Kidney tubule cell (primary cell): ENCODE data around the gene PRDX6.
A peak's percentile ranks its signal among the peaks of the same experiment; 100 is the strongest.
"Not testable (repeated sequence)": the region's sequence is repeated elsewhere in the genome, so short reads cannot be mapped to it uniquely, and the experiment has no call there.

ENCODE experiments used
- DNase-seq: peaks from one replicate; pipeline ENCODE4 v3.0.0-alpha.2; 2018; ENCODE audit warnings: low spot score

Gene PRDX6, protein sequence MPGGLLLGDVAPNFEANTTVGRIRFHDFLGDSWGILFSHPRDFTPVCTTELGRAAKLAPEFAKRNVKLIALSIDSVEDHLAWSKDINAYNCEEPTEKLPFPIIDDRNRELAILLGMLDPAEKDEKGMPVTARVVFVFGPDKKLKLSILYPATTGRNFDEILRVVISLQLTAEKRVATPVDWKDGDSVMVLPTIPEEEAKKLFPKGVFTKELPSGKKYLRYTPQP

DNA sequence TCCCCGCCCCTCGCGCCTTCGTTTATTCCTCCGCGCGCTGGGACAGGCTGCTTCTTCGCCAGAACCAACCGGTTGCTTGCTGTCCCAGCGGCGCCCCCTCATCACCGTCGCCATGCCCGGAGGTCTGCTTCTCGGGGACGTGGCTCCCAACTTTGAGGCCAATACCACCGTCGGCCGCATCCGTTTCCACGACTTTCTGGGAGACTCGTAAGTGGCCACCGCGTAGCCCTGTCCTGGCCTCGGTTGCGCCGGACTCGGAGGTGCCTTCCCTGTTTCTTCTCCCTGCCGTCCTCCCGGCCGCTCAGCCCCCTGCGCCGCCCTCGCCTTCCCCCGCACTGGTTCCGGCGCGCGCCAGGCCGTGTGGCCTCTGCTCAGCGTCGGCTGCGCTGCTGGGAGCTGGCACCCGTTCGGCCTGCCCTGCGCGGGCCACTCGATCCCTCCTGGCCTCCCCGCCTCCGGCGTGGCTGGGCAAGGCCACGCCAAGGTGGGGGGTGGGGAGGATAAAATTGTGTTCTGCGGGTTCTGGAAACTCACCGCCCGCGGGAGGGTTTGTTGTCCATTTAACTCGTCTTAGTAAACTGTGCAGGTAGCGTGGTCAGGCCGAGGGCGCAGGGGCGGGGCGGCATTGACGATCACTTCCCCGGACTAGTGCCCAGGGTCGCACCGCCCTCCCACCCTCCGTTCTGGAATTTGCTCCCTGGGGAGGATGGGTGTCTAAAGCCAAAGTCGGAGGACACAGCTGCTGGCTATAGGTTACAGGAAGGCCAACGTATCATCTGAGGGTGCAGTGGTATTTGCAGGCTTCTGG, at the start of gene PRDX6:
TSS of gene PRDX6 (plus strand) at position 50 of the 808 bp plus-strand sequence. CDS start at position 113, 63 bp downstream.
- no peak for DNase-seq

DNA sequence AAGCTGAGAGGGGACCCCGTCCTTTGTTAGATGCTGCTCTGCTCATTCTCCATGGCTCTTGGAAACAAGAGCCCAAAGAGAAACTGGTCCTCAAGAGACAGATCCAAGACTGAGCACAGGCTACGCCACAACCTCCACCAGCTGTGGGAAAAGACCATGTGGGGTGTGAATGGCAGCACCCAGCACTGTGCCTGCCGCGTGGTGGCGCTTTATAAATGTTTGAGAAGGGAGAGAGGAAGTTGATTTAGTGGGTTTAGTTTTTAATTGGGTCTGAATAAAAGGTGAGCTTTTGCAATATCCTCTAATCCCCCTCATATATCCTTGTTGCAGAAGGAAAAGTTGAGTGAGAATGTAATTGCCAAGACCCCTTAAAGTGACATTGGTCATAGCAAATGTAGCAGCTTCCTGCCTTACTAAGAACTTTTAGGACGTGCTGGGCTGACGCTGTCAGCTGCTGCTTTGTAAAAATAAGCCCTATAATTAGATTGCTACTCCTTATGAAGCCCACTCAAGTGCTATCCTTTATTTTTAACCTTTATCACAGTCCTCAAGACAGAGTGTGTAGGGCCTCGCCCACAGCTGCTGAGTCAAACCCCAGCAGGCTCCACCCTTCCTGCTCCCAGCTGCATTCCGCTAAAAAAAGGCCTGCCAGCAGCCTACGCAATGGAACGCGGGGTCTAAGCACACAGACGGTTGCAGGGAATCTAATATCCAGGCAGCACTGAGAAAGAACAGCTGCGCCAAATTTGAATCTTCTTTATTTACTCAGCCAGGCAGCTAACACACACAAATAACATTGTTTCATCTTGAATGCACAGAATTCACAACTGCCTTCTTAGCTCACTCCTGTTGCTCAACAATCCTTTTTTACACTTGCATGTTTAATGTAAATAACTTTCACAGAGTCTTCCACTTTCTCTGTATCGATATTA, 47.4 kb upstream of the PRDX6 start:
- peak; percentile 70 for DNase-seq

DNA sequence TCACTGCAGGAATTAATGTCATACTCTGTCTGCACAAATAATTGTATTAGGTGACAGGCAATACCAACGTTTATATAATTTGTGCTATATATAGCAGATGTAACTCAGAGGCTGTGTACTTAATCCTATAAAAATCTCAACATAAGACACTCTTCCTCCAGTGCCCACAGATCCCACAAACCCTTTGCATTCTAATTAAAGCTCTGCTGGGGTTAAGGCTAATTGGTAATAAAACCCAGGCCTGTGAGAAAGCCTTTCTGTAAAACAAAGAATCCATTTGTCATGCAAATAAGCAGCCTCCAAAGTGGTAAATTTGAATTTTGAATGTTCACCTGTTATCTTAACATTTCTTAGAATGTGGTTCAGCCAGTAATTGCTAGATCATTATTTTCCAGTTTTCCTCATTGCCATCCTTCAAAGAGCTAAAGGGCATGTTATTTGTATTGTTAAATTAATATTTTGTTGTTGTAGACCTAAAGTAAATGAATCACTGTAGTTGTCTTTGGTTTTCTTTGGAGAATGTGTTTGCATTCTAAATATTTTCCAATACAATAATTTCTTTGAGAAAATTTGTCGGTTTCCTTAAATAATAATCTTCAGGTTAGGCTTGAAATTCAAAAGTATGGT, 46.3 kb upstream of the PRDX6 start:
- DNase-seq: no peak

DNA sequence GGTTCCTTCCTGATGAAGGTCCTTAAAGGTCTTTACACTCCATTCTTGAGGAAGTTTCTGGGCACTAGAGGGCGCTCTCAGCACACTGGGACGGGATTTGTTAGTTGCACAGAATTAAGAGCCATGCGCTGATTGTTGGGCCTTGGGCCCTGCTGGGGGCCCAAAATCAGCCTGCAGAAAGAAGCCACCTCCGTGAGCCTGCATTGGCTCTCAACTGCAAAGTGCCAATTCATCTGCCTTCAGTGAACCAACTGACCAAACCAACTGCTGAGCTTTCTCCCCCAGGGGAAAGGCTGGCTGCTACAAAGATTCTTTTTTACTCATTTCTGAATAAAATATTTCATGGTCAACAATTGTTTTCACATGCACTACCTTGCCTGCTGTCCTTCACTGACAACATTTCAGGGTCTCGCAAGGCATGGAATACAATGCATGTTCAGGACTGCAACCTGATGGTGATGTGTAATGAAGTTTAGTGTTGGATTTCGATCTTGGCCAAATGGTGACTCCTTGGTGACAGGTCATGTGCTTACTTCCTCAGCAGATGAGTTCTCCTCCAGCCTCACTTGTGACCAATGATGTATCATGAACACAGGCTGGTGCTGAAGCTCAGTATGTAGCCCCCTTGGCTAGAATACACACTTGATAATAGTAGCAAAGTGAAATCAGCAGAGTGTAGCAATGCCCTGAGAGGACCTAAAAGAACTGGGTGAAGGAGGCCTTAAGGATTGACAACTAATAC, 45.7 kb upstream of the PRDX6 start:
- DNase-seq: peak; percentile 85

DNA sequence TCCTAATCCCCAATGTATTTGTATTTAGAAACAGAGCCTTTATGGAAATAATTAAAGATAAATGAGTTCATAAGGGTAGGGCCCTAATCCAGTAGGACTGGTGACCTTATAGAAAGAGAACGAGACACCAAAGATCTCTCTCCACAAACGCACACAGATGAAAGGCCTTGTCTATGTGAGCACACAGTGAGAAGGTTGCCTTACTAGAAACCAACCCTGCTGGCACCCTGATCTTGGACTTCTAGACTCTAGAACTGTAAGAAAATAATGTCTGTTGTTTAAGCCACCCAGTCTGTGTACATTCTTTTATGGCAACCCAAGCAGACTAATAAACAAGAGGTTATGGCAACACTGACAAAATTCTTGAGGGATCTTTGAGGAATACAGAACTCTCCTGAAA, 44.8 kb upstream of the PRDX6 start:
- DNase-seq: no peak

DNA sequence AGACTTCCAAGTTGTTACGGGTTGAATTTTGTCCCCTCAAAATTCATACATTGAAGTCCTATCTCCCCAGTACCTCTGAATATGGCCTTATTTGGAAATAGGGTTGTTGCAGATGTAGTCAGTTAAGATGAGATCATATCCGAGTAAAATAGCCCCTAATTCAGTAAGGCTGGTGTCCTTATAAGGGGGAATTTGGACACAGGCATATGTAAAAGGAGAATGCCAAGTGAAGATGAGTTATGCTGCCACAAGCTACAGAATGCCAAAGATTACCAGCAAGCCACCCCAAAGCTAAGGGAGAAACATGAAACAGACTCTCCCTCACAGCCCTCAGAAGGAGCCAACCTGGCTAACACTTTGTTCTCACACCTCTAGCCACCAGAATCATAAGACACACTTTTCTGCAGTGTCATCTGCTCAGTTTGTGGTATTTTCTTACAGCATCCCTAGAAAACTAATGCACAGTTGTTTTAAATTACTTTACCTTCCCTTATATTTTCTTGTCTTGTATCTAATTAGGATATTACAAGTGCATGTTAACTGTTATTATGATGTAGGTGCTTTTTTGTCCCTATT, 43.3 kb upstream of the PRDX6 start:
- no peak for DNase-seq

DNA sequence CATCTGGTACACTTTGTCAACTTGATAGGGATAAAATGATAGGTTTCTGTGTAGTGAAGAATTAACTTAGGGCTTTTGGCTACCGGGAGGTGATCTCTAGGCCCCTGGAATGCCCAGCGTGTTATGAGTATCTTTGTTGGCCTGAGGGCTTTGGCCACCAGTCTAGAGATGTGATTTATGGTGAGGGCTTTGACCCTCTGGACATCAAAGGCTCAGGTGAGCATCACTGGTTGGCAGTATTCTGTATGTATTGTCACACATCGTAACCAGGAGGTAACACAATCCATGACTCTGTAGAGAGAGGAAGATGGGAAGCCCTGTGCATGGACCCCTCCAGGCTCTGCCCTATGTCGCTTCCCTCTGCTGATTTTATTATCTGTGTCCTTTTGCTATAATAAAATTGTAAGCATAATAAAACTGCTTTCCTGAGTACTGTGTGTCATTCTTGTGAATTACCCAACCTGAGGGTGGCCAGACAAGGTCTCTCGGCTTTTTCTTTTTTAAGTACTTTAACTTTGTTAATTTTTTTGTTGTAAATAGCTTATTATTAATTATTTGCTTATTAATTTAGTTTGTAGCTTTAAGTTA, 40.2 kb upstream of the PRDX6 start:
- DNase-seq: no peak

DNA sequence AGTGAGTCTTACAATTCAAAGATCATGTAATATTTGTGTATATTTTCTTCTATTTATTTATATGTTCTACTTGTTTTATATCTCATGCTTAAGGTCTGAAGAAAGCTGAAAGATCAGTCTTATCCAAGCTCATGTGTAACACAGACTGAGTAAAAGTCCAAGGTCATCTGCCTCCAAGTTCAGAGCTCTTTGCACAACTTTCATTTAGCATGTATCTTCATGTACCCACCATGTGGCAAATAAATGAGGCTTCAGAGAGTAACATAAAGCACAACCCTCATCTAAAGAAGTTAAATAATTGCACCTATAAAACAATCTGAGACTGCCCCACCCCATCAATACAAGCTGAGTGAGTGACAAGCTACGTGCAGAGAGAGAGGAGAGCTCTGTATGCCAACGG, 38.5 kb upstream of the PRDX6 start:
- no peak for DNase-seq

DNA sequence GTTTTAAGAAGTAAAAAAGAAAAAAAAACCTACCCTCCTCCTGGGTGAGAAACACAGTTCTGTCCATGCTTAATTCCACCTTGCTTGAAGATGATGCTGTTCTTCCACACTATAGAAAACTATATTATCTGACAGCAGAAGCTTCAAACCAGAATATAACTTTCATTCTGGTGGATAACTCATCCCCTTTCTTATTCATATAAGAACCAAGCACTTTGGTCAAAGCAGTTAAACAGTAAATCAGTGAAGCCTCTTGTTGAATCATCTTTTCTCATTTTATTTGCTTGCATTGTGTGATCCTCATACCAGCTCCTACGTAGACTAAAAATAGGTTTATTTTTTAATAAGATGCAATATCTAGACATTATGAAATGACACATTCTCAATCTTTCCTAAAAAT, 36.7 kb upstream of the PRDX6 start:
- no peak for DNase-seq

DNA sequence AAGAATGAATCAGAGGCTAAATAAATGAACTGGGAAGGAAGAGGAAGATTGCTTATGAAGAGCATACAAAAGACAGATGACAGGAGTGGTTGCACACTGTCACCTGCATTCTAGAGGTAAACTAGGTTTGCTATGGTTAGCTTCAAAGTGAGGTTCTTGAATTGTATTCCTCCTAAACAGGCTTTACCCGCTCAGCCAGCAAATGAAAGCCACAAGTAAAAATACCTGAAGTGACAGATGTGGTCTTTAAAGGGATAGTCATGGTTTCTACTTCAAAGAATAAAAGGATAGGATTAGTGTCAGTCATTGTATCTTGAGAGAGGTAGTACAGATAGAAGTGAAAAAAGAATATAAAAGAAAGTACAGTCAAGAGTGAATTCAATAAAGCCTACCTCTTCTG, 32.4 kb upstream of the PRDX6 start:
- DNase-seq: no peak

DNA sequence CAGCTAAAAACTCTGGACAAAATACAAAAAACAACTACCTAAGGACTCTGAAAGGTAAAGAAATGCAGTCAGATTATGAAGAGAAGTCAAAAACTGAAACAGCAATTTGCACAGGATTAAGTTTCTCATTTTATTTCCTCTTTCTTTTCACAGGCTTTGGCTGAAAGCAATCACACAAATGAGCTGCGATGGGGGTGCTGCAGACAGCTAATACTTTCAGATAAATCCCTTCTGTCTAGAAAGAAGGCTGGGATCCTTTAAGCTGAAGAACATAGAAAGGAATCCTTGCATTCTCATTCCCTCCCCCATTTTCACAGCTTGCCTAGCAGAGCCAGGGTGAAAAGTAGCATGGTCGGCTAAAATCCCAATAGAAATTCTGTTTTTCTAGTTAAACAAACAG, 32.0 kb upstream of the PRDX6 start:
- DNase-seq: no peak

DNA sequence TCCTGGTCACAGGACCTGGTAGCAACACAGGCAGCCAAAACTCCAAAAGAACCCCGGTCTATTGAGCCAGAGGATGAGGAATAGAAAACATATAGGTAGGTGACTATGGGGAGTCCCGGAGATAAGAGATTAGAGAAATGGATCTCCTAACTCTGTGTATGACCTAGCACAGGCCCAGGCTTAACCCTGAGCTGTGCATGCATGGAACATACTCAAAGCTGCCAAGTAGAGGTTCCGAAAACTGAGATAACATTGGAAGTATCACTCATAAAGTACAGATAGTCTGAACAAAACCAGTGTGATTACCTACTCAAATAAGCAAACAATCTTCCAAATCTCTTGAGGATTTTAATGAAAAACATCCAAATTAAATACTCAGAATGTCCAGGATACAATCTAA, 31.5 kb upstream of the PRDX6 start:
- DNase-seq: no peak

DNA sequence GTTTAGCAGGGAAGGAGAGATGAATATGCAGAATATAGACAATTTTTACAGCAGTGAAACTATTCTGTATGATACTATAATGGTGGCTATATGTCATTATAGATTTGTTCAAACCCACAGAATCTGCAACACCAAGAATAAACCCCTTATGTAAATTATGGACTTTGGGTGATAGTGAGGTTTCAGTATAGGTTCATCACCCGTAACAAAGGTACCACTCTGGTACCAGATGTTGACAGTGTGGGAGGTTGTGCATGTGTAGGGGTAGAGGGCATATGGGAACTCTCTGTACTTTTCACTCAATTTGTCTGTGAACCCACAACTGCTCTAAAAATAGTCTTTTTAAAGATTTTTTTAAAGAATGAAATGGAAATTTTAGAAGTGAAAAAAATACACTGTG, 29.9 kb upstream of the PRDX6 start:
- DNase-seq: no peak

DNA sequence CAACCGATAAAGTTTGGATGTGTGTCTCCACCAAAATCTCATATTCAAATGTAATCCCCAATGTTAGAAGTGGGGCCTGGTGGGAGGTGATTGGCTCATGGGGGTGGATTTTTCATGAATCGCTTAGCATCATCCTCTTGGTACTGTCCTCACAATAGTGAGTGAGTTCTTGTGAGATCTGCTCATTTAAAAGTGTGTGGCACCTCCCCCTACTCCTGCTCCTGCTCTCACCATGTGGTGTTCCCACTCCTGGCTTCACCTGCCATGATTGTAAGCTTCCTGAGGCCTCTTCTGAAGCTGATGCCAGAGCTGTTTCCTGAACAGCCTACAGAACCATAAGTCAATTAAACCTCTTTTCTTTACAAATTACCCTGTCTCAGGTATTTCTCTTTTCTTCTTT, 28.2 kb upstream of the PRDX6 start:
- no peak for DNase-seq

DNA sequence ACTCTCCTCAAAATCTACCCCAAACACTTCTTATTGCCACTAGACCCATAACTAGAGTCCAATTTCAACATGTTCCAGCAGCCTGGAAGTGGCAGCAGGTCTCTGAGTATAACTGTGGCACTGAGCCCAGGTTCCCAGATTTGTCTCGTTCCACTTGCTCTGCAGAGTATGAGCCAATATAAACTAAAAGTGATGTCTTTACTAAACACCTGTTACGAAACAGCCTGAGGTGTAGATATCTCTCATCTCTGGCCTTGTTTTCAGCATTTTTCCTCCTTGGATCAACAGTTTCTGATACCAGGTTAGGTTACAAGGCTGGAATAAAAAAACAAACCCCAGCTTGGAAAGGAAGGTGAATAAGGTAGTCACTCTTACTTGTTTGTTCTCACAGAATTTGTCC, 25.2 kb upstream of the PRDX6 start:
- DNase-seq: no peak

DNA sequence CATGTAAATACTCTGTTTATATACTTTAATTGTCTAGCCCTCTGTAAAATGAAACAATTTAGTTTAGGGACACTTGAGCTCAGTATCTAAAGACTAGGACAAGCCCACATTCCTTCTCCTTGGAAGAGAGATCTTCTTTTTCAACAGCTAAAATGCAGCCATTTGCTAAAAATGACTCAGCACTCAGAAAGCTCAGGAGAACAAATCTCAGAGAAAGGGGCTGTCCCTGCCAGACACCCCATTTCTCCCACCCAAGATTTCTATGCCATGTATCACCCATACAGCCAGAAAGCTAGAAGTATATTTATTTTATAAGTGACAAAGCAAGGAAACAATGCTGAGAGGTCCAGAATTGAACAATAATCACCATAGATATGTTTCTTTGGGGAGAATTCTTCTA, 23.2 kb upstream of the PRDX6 start:
- DNase-seq: peak; percentile 31

DNA sequence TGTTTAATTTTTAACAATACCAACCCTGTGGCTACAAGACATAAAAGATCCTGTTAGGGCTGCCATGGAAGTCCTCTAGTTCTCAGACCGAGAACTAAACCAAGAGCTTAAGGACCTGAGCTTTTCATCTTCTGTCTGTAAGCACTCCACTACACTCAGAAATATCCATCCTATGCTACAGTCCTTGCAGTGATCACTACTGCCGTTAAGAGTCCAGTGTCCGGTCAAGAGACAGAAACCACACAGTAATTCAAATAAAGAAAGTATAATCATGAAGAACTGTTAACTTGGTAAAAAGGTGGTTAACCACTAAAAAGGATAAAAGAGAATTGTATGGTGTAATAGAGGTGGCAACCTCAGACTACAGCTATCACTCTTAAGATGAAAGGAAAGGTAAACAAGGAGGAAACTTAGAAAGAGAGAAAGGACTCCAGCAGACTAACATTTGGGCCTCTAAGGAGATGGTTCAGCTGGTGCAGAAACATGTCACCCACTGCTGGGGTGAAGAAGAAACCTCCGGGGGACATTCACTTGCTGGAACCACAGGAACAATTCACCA, 22.1 kb upstream of the PRDX6 start:
- no peak for DNase-seq

DNA sequence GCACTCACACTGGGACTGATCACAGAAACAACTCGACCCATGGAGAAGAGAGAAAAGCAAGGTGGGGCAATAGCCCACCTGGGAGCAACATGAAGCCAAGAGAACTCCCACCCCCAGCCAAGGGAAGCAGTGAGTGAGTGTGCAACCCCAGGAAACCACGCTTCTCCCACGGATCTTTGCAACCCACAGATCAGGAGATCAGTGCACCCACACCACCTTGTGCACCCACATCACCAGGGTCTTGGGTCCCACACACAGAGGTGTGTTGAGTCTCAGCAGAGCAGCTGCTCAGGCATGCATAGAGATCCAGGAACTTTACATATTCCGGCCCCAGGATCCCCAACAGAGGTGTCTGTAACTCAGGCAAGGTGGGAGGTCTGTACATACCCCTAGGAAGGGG, 17.2 kb upstream of the PRDX6 start:
- no peak for DNase-seq

DNA sequence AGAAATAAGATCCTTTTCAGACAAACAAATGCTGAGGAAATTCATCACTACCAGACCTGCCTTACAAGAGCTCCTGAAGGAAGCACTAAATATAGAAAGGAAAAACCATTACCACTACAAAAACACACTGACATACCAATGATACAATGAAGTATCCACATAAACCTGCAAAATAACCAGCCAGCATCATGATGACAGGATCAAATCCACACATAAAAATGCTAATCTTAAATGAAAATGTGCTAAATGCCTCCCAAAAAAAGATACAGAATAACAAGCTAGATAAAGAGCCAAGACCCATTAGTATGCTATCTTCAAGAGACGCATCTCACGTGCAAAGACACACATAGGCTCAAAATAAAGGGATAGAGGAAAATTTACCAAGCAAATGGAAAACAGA, 14.5 kb upstream of the PRDX6 start:
- not testable (repeated sequence) for DNase-seq

DNA sequence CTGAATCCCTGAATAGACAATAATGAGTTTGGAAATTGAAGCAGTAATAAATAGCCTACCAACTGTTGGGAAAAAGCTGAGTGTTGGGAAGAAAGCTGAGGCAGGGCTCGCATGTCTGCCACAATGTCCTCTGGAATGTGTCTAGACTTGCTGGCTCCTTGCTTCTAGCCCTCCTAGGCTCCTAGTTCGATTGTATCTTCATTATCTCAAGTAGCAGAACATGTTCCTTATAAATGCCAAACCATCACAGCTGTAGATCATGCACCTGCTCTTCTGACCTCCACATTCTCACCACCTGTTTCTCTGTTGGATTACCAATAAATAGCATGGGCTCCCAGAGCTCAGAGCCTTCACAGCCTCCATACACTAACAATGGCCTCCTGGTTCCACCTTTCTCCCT, 12.9 kb upstream of the PRDX6 start:
- not testable (repeated sequence) for DNase-seq
